CD14-positive monocyte (primary cell): ENCODE results near the gene TBC1D2. TPM values are rescaled to one million over a fixed set of nuclear protein-coding genes. Genes with fewer than 3 reads are reported as not detected.

Source experiments
- DNase-seq, 3 donors: peaks; one replicate each; pipeline ENCODE4 v3.0.0-alpha.2; 2011 to 2022
- H2AFZ ChIP-seq: 2 replicates; pipeline ENCODE4 v1.6.0; 2012; ENCODE audit warnings: mild to moderate bottlenecking, low read depth, low read length, inconsistent platforms; ENCODE audit not compliant: insufficient read depth, poor library complexity, severe bottlenecking
- H3K27ac ChIP-seq, 2 donors: 1 replicate in 1 of 2; 2 replicates in 1 of 2; pipeline ENCODE4 v1.5.1; 2012 to 2013; ENCODE audit warnings: low read length in 2 of 2, control low read depth in 1 of 2, inconsistent platforms in 1 of 2, low read depth in 1 of 2, mild to moderate bottlenecking in 1 of 2
- H3K27me3 ChIP-seq, 2 donors: one replicate each; pipeline versions ENCODE4 v1.6.0 to v1.6.1; 2011 to 2013; ENCODE audit warnings: low read length in 2 of 2; ENCODE audit not compliant: control insufficient read depth in 2 of 2, insufficient read depth in 2 of 2
- H3K36me3 ChIP-seq, 2 donors: replicated peaks in 1 of 2; 1 replicate in 1 of 2; 2 replicates in 1 of 2; pipeline versions ENCODE4 v1.5.1 to v1.6.1; 2012 to 2013; ENCODE audit warnings: low read length in 2 of 2, control low read depth in 1 of 2, inconsistent platforms in 1 of 2, mild to moderate bottlenecking in 1 of 2; ENCODE audit not compliant: insufficient read depth in 2 of 2, control insufficient read depth in 1 of 2
- H3K4me1 ChIP-seq, 2 donors: 1 replicate in 1 of 2; 2 replicates in 1 of 2; pipeline versions ENCODE4 v1.5.1 to v1.6.1; 2012 to 2013; ENCODE audit warnings: low read length in 2 of 2, control low read depth in 1 of 2, inconsistent platforms in 1 of 2, mild to moderate bottlenecking in 1 of 2, moderate library complexity in 1 of 2; ENCODE audit not compliant: insufficient read depth in 2 of 2, control insufficient read depth in 1 of 2
- H3K4me2 ChIP-seq: replicated peaks from 2 replicates; pipeline ENCODE3; 2012; ENCODE audit warnings: low read length, moderate library complexity, mild to moderate bottlenecking; ENCODE audit not compliant: poor library complexity, severe bottlenecking; ENCODE audit errors: extremely low read depth
- H3K4me3 ChIP-seq, 3 experiments: fragments of 200-600 bp in 1 of 3; sonication (generic) in 1 of 3; replicated peaks in 1 of 3; 1 replicate in 2 of 3; 2 replicates in 1 of 3; pipeline ENCODE4 v1.5.1; 2011 to 2013; ENCODE audit warnings: low read length in 3 of 3, mild to moderate bottlenecking in 3 of 3, control low read depth in 2 of 3, low read depth in 2 of 3, inconsistent platforms in 1 of 3, moderate library complexity in 1 of 3
- H3K79me2 ChIP-seq: 2 replicates; pipeline ENCODE4 v1.6.0; 2012; ENCODE audit warnings: mild to moderate bottlenecking, control low read depth, inconsistent platforms, low read length, moderate library complexity; ENCODE audit not compliant: insufficient read depth
- H3K9ac ChIP-seq: 2 replicates; pipeline ENCODE4 v1.6.0; 2017; ENCODE audit warnings: low read length, mild to moderate bottlenecking; ENCODE audit not compliant: insufficient read depth, poor library complexity, severe bottlenecking
- H3K9me3 ChIP-seq, 2 donors: replicated peaks in 1 of 2; 1 replicate in 1 of 2; 2 replicates in 1 of 2; pipeline versions ENCODE4 v1.5.1 to v1.6.1; 2012 to 2013; ENCODE audit warnings: low read length in 2 of 2, control low read depth in 1 of 2; ENCODE audit not compliant: control insufficient read depth in 1 of 2, insufficient read depth in 1 of 2
- H4K20me1 ChIP-seq: 2 replicates; pipeline ENCODE4 v1.6.0; 2012; ENCODE audit warnings: mild to moderate bottlenecking, low read length, control low read depth, moderate library complexity; ENCODE audit not compliant: insufficient read depth
- H3K27ac Mint-ChIP-seq, 7 donors: one replicate each; pipeline ENCODE4 v1.8.0; 2020; ENCODE audit warnings: mild to moderate bottlenecking in 7 of 7, mixed read lengths in 7 of 7, moderate library complexity in 6 of 7, inconsistent platforms in 2 of 7
- H3K27me3 Mint-ChIP-seq, 3 donors: one replicate each; pipeline ENCODE4 v1.8.0; 2021 to 2022; ENCODE audit warnings: low read depth in 3 of 3, mild to moderate bottlenecking in 3 of 3, mixed read lengths in 3 of 3, moderate library complexity in 3 of 3, inconsistent platforms in 1 of 3
- H3K36me3 Mint-ChIP-seq, 2 donors: one replicate each; pipeline ENCODE4 v1.8.0; 2020; ENCODE audit warnings: mixed read lengths in 2 of 2, inconsistent platforms in 1 of 2, mild to moderate bottlenecking in 1 of 2
- H3K4me1 Mint-ChIP-seq: one replicate; pipeline ENCODE4 v1.8.0; 2020; ENCODE audit warnings: mild to moderate bottlenecking, mixed read lengths
- H3K4me3 Mint-ChIP-seq, 2 donors: one replicate each; pipeline ENCODE4 v1.8.0; 2020; ENCODE audit warnings: mild to moderate bottlenecking in 2 of 2, mixed read lengths in 2 of 2, moderate library complexity in 1 of 2
- H3K9me3 Mint-ChIP-seq, 7 donors: one replicate each; pipeline ENCODE4 v1.8.0; 2020 to 2022; ENCODE audit warnings: mixed read lengths in 7 of 7, mild to moderate bottlenecking in 6 of 7, moderate library complexity in 6 of 7, inconsistent platforms in 2 of 7
- WGBS: methylation state at CpG from one replicate; pipeline ENCODE4 v1.1.5; 2013; ENCODE audit warnings: missing lambda C conversion rate; ENCODE audit not compliant: insufficient coverage; 5-methylcytosine and 5-hydroxymethylcytosine counted together
- intact Hi-C, 2 donors: fragments of 100-400 bp; cut with micrococcal nuclease; formaldehyde crosslinking; loops; one replicate each; pipeline versions ENCODE4 v1.15.0 to v1.15.1; 2023
- polyA minus RNA-seq: library from RNA; depleted of rRNA, polyadenylated mRNA; stranded (reverse); fragments of >200 nt; gene quantifications from 2 replicates; pipeline ENCODE4 v1.2.3, GENCODE V29; 2012
- polyA plus RNA-seq, 3 donors: library from polyadenylated mRNA; depleted of rRNA in 1 of 3; unstranded in 2 of 3; stranded (reverse) in 1 of 3; fragments of 300-500 nt in 2 of 3; fragments of >200 nt in 1 of 3; fragmentation: Illumina TruSeq in 2 of 3; gene quantifications; 1 replicate in 2 of 3; 2 replicates in 1 of 3; pipeline ENCODE4 v1.2.3, GENCODE V29; 2012 to 2021
- total RNA-seq, 12 experiments: library from RNA in 1 of 12; stranded (reverse) in 1 of 12; fragments of 120-200 nt in 1 of 12; gene quantifications; one replicate each; pipeline ENCODE4 v1.2.4 and lab custom pipeline; 2013 to 2026; ENCODE audit warnings: mixed read lengths in 6 of 12, inconsistent platforms in 1 of 12
- TF ChIP-seq, protein P1 (sequence below): fragments of 200-600 bp; IDR thresholded peaks from one replicate; pipeline ENCODE4 v1.8.0; 2022; ENCODE audit warnings: antibody characterized with exemption, mild to moderate bottlenecking

Gene TBC1D2
- total RNA-seq (2013), result 44.6 TPM
- polyA plus RNA-seq (10 to 100 TPM; 23.2 to 55.7 (median 34.4) TPM), polyA minus RNA-seq (64.1 and 97.8 TPM in 2 replicates), total RNA-seq (lab: John Stamatoyannopoulos, UW) (21.4 to 164 (median 102) reads per million in 11 experiments)

DNA sequence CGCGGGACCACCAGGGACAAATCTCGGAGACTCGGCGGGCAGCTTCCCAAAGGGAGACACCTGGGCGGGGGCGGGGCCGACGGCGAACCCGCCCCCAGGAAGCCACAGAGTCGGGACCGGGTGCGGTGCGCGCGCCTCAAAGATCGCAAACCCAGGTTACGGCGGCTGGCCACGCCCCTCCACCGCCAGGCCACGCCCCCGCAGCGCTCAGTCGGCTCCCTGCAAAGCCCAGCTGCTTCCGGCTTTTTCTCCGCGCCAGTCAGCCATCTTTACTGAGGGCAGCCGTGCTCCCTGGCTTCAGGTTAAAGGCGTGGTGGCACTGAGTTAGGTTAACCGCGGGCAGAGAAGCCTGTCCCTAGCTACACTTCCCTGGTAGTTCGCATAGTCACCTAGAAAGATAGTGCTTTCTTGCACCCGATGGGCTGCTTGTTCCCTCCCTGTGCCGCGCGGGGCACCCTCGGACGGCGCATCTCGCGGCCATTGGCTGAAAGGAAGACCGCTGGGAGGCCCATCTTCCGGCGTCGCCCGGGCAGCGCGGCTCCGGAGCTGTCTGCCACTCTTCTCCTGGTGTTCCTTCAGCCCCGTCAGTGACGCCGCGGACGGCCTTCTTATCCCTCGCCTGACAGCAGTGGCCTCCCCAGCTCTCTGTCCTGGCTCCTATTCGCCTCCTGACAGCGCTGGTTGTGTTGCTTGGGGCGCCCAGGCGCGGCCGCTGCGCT is at the start of gene TBC1D2:
TBC1D2 (minus strand) TSS at position 72 of the 719 bp plus-strand sequence. CDS start 108 bp downstream, outside the sequence.
- H3K36me3 ChIP-seq, result peaks cover 0 to 9% of the 10 kb centered on the region in 2 donors
- no peaks in the 10 kb centered on the region for H3K9me3 ChIP-seq
- peak within 1 kb of the TSS; percentile 86 for H3K9ac ChIP-seq
- no peaks in the 10 kb centered on the region for H3K27me3 ChIP-seq
- Mint-ChIP-seq H3K27ac (peak within 1 kb of the TSS; percentile 95 to 99 (median 98)), H3K27me3 (no peaks in the 10 kb centered on the region), H3K36me3 (peaks cover 17 to 22% of the 10 kb centered on the region in 2 donors), H3K4me1 (peaks cover 48% of the 10 kb centered on the region), H3K9me3 (no peaks in the 10 kb centered on the region), H3K4me3 (peak within 1 kb of the TSS; percentile 95 to 98)
- H3K4me1 ChIP-seq, result peaks cover 50 to 51% of the 10 kb centered on the region in 2 donors
- peaks cover 3% of the 10 kb centered on the region for H4K20me1 ChIP-seq
- intact Hi-C loops, result loop anchor here (5.0 to 10.0 kb wide), 5 partner anchors 131 to 333 kb away; partner anchors contain the start of genes TRMO (in 2 of the 2), NANS (in 1 of the 2) and TRIM14 (in 1 of the 2)
- peak within 1 kb of the TSS; percentile 93 for H3K4me2 ChIP-seq
- H3K79me2 ChIP-seq, result peaks cover 59% of the 10 kb centered on the region
- peak within 1 kb of the TSS; percentile 93 to 96 for H3K27ac ChIP-seq
- DNase-seq, result peak; percentile 92 to 95 (median 94)
- H2AFZ ChIP-seq, result peak within 1 kb of the TSS; percentile 96
- WGBS, result 0% methylated on average over 57 of the region's 64 CpGs
- TF ChIP-seq, protein P1, sequence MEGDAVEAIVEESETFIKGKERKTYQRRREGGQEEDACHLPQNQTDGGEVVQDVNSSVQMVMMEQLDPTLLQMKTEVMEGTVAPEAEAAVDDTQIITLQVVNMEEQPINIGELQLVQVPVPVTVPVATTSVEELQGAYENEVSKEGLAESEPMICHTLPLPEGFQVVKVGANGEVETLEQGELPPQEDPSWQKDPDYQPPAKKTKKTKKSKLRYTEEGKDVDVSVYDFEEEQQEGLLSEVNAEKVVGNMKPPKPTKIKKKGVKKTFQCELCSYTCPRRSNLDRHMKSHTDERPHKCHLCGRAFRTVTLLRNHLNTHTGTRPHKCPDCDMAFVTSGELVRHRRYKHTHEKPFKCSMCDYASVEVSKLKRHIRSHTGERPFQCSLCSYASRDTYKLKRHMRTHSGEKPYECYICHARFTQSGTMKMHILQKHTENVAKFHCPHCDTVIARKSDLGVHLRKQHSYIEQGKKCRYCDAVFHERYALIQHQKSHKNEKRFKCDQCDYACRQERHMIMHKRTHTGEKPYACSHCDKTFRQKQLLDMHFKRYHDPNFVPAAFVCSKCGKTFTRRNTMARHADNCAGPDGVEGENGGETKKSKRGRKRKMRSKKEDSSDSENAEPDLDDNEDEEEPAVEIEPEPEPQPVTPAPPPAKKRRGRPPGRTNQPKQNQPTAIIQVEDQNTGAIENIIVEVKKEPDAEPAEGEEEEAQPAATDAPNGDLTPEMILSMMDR, result peak; percentile 20
- peak within 1 kb of the TSS; percentile 57 to 98 (median 86) for H3K4me3 ChIP-seq

DNA sequence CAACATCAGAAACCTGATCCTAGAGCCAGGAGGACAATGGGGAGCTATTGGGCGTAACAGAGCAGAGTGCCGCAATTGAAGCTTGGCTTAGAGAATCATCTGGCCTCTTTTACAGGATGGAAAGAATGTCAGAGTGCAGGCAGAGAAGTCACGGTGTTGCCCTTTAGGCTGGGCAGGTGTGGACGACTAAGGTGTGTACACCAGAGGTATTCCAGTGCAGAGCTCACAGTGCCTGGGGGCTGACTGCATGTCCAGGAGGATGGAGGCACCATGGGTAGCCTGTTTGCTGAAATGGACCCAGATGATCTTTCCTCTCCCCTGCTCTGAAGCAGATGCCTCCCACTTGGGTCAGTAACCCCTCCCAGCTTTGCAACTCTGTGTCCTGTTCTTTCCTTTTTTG is 48.9 kb upstream of the TBC1D2 start:
- H3K4me1 ChIP-seq, result no peaks in the 10 kb centered on the region
- H3K9me3 Mint-ChIP-seq, result peaks cover 0 to 3% (median 0%) of the 10 kb centered on the region in 7 donors
- H3K79me2 ChIP-seq, result no peaks in the 10 kb centered on the region
- H3K27ac ChIP-seq, result no peak overlapping the region
- H4K20me1 ChIP-seq, result no peaks in the 10 kb centered on the region
- WGBS, result 96% methylated on average over 4 of the region's 4 CpGs
- H3K27ac Mint-ChIP-seq, result no peak overlapping the region
- H2AFZ ChIP-seq, result no peak overlapping the region
- intact Hi-C loops, result no loop called here
- no peak overlapping the region for H3K4me2 ChIP-seq
- DNase-seq, result no peak
- peaks cover 0 to 2% of the 10 kb centered on the region in 2 donors for H3K27me3 ChIP-seq
- no peaks in the 10 kb centered on the region for H3K36me3 Mint-ChIP-seq
- H3K9ac ChIP-seq, result no peak overlapping the region
- H3K4me3 ChIP-seq, result no peak overlapping the region
- peaks cover 3 to 9% (median 4%) of the 10 kb centered on the region in 3 donors for H3K27me3 Mint-ChIP-seq
- TF ChIP-seq, protein P1, result no peak
- no peaks in the 10 kb centered on the region for H3K36me3 ChIP-seq
- H3K4me3 Mint-ChIP-seq, result no peak overlapping the region
- peaks cover 2% of the 10 kb centered on the region for H3K4me1 Mint-ChIP-seq
- no peaks in the 10 kb centered on the region for H3K9me3 ChIP-seq
